HG02870 (cell line): Measurements from ENCODE around the gene TIGIT.

Experiments used
- ATAC-seq: cut with Tn5 transposase; IDR thresholded peaks from one replicate; pipeline ENCODE4 v1.9.1; 2021; ENCODE audit warnings: mild to moderate bottlenecking, moderate library complexity; ENCODE audit not compliant: unreplicated experiment

The TIGIT gene

DNA sequence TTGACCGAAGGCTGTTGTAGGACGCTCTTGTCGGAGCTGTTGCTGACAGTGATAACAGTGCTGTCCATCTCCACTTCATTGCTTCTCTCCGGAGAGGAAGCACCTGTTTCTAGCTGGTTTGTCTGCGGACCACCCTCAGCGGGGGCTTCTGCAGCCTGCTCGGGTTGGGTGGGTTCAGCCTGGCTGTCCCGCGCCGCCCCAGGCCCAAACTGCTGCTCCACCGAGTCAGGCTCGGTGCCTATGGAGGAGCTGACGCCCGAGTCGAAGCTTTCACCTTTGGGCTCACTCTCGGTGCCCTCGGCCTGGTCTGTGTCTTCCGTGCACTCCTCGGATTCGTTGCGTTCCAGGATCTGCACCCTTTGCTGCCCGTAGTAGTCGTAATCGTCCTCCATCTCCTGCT lies 56.9 kb downstream of the TIGIT start:
- no peak for ATAC-seq

DNA sequence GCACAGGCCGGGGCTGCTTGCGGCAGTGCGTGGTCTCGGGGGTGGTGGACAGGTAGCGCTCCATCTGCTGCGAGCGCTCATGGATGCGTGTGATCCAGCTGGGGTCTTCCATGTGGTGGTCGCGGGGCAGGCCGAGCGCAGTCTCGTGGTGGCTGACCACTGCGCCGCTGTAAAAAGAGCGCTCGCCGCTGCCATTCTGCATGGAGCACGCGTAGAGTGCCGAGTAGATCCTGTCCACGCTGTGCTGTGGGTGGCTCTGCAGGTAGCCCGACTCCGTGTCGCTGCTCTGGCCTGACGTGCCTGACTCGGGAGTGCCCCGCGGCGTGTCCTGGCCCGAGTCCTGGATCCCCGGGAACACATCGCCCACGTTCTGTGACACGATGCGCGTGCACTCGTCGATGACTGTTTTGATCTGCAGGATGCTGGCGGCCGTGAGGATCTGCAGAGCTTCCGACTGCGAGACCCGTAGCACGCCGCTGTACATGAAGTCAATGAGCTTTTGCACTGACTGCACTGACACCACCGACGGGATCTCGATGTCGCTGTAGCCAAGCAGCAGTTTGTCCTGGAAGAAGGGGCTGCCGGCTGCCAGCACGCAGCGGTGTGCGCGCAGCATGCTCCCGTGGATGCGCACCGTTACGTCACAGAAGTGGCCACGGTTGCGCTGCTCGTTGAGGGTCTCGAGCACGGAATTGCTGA lies 57.4 kb downstream of the TIGIT start:
- no peak for ATAC-seq

DNA sequence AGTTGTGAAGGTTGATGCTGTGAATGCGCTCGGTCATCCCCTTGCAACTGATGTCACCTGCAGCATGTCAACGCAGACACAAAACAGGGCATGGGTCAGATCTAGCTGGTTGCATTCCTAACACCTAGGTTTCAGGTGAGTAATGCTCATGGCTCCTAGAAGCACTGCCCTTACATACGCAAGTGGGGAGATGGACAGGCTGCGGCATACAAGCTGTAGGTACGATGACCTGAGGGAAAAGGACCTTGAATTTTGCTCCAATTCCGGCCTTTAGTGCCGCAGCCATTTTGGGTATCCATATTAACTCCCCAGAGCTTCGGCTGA lies 58.0 kb downstream of the TIGIT start:
- ATAC-seq = no peak

DNA sequence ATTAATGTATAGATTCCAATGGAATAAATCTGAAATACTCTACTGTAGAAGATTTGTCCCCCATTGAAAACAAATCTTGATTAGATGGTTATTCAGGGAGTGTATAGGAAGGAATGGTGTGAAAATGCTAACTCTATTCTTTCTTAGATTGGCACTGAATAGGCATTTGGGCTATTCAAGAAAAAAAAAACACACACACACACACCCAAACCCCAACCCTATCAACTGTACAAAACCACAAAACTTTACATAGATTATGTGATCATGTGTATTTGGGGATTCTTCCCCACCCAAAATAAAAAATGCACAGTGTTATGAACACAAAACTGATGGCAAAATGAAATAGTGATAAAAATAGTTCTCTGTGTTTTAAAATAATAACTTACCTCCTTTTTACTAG lies 61.8 kb downstream of the TIGIT start:
- no peak for ATAC-seq

DNA sequence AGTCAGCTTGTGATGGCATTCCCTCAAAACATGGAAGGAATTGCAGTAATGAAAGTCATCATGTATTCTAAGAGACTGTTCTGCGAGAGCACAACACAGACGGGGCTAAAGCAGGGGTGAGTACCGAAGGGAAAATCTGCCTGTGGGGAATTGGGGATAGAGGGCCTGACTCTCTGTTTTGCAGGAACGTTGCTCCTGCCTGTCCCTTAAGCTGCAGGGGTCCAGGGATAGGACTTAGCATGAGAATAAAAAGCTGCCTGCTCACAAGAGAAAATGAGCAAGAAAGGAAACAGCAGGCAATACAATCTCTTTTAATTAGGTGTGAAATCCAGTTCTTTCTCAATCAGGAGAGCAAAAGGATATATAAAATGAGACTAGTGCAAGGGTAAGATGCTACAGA lies 62.2 kb downstream of the TIGIT start:
- ATAC-seq = no peak

DNA sequence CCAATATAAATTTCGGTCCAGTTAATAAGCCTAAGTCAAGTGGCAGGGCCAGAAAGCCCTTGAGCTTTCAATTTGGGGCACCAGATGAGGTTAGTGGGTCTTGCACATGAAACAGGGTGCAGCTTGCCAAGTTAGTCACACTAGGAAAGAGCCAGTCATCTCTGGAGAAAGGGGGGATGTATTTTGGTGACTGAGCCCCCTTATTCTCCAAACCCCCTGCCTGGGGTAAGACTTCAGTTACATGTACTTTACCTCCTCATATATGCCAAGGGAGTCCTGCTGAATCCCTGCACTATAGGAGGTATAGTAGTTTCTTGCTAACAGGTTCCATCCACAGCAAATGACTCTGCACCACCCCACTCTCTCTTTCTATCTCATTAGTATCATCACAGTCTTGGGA lies 62.7 kb downstream of the TIGIT start:
- ATAC-seq = no peak
